NCI-H460 (cell line): ENCODE measurements around the gene MAP3K9. TPM values are rescaled to one million over a fixed set of nuclear protein-coding genes. Genes with fewer than 3 reads are reported as not detected.

Experiments
- DNase-seq: peaks from one replicate; pipeline ENCODE4 v3.0.0-alpha.2; 2016; ENCODE audit warnings: low read depth; ENCODE audit errors: extremely low read depth
- total RNA-seq: library from RNA; depleted of rRNA; stranded (reverse); fragments of >200 nt; shearing (Covaris generic); gene quantifications from 2 replicates; pipeline ENCODE4 v1.2.3, GENCODE V29; 2014

Gene MAP3K9
- total RNA-seq, 1 experiment from 2014 or later: 0.84 TPM

GRCh38 chr14:70821584-70822529 is 12.5 kb upstream of the MAP3K9 start:
- DNase-seq: no peak

GRCh38 chr14:70816525-70816924 is 7.2 kb upstream of the MAP3K9 start:
- DNase-seq: no peak

DNA sequence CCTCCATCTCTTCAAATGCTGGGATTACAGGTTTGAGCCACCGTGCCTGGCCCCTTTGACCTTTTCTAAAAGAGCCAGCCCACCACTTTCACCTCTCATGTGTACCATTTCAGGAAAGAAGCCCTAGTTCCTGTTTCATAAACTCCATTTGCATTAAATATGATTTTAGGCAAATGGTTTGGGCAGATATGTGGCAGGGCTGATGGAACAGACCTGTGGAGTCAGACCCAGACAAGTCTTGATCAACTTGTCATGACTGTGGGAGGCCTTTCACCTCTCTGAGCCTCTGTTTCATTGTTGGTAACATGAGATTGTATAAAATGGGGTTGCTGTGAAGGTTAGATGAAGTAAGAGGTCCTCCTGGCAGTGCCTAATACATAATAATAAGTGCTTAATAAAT is 5.2 kb upstream of the MAP3K9 start:
- no peak for DNase-seq

DNA sequence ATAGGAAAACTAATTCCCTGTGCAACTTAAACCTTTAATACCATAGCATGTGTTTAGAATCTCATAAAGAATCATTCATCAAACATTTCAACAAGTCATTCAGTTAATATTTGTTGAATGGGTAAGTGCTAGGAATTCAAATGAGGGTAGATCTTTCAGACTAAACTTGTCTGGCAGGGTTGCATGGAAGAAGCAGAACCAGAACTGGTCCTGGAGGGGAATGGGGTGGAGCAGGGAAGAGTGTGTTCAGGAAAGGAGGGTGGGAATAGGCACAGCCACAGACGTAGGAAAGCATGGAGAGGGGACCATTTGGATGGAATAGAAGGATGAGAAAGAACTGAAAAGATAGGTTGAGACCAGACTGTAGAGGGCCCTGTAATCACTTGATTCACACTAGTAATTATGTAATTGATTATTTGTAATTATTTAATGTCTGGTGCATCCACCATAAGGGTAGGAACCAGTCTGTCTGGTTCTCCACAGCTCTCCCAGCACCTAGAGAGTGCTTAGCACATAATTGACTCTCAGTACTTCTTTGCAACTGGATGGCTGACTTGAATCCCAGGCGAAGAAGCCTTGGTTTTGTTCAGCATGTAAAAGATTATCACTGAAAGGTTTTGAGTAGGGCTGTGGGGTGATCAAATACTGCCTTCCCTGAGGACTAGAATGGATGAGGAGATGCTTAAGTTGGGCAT is 3.0 kb upstream of the MAP3K9 start:
- no peak for DNase-seq

DNA sequence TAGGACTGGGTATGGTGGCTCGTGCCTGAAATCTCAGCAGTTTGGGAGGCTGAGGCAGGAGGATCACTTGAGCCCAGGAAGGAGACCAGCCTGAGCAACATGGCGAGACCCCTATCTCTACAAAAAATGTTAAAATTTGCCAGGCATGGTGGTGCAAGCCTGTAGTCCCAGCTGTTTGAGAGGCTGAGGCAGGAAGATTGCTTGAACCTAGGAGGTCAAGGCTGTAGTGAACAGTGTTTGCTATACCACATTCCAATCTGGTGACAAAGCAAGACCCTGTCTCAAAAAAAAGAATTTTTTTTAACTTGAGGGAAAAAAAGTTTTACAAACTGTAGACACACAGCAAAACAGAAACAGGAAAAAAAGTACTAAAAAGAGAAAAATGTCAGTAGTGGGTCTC is 2.3 kb upstream of the MAP3K9 start:
- DNase-seq: no peak

- no peak for DNase-seq
Observed at GRCh38 chr14:70811050-70811449, 1.7 kb upstream of the MAP3K9 start.

DNA sequence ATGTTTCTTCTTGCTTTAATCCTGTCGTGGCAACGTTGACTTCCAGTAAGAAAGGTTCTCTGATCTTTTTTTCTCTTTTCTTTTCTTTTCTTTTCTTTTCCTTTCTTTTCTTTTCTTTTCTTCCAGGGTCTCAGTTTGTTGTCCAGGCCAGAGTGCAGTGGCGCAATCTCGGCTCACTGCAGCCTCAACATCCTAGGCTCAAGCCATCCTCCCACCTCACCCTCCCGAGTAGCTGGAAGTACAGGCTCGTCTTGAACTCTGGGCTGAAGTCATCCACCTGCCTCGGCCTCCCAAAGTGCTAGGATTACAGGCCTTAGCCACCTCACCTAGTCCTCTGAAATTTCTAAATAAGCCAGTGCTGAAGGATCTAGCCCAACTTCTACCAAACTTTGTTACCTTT is 1.3 kb upstream of the MAP3K9 start:
- DNase-seq: no peak

GRCh38 chr14:70808416-70809224 is 693 bp downstream of the MAP3K9 start:
- no peak for DNase-seq

DNA sequence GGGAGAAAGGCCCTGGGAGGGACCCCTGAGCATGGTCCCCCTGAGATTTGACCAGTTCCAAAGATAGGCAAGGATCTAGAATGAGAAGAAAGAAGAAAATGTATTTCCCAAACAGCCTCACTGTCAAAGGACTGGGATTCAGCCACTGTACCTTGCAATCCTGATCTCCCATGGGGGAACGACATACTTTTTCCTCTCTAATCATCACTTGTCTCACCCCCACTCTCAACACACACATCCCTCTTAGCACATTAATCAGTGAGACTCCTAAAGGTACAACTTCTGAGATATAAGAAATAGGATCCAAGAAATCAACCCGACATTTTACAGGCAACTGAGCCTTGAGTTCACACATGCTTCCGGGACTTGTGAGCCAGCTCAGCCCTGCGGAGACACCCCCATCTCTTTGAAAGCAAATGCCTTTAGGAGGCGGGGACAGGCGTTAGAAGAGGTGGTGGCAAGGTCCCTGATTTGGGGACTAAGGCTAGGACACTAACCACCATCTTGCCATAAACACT is 1.4 kb downstream of the MAP3K9 start:
- no peak for DNase-seq

GRCh38 chr14:70804556-70805162 is 4.7 kb downstream of the MAP3K9 start:
- DNase-seq: no peak

DNA sequence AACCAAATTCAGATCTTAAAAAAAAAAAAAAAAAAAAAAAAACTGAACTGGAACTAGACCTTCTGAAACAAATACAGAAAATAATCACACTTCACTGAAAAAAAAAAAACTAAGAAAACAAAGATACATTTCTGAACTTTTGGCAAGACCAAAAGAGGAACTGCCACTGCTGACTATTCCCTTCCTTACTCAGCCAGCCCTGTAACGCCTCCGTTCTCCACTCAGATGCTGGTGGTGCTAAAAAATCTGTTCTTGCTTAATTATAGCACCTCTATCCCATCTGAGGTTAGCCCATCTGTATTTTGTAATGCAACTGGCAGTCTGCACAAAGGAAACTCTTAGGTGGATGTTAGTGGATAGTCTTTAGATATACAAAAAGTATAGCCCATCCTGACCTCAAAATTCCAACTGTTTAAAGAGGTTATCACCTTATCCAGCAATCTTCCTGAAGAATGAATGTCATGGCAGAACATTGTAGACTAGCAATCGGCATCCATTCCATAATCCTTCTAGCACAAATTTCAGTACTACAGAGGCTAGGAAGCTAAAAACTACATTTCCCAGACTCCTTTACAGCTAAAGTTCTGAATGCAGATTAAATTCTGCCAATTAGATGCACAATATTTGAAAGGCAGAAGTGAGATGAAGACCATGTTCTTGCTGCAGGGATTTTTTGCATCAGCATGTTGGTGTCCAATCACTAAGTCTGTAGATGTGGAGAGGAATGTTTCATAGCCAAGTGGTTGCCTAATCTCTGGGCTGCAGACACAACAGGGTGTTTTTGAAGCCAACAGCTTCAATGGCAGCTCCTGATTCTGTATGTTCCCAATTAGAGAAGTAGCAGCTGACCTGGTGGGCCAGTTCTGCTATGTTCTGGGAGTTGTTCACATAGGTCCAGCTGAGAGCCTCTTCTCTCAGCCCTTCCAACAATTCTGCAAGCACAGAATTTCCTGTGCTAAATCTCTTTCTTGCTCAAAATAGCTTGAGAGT is 5.7 kb downstream of the MAP3K9 start:
- no peak for DNase-seq

- no peak for DNase-seq
Observed at GRCh38 chr14:70802379-70802778, 6.9 kb downstream of the MAP3K9 start.

- DNase-seq: no peak
Observed at GRCh38 chr14:70801836-70802235, 7.5 kb downstream of the MAP3K9 start.

DNA sequence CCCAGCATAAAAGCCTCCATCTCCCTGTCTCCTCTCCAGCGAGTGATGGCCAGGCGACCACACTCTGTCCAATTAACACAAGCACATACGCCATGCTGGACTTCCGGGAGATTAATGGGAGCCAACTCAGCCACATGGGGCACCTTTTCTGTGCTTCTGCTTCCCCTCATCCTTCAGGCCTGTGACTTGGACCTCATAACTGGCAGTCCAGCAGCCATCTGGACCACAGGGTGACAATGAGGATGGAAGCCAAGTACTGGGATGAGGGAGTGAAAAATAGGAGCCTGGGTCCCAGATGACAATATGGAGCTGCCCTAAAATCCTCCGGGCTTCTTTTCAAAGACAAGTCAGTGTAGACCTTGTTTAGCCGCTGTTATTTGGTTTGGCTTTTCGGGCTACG is 12.8 kb downstream of the MAP3K9 start:
- DNase-seq: no peak

DNA sequence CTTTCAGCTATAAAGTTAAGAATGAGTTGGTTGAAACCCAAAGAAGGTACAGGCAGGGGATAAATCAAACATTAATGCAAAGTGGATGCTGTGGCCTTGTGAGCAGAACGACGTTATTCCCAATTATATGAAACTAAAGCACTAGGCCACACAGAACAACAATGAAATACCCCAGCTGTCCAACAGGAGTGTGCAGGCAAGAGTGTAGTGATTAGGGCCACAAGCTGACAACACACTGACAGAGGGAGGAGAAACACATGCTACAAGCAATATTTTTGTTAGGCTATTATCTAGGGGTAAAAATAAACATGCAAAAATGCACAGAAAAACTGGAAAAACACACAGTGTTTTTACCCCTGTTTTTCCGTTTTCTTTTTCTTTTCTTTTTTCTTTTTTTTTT is 15.0 kb downstream of the MAP3K9 start:
- DNase-seq: no peak

GRCh38 chr14:70793637-70794036 is 15.7 kb downstream of the MAP3K9 start:
- DNase-seq: no peak

DNA sequence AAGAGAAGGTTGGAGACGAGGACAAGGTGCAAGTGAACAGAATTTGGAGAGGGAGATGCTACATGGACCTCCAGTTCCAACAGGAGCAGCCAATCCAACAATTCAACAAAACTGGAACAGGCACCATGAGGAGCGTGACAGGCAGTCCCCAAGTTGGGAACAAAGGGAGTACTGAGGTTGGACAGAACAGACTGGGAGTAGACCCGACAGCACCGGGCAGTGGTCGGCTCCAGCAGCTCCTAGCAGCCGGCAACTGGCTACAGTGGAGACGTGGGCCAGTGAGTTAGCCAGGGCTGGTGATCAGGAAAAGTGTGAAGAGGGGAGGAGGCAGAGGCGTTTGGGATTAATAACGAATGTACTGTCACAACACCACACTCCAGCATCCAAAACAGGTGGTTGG is 16.4 kb downstream of the MAP3K9 start:
- no peak for DNase-seq

GRCh38 chr14:70791971-70792370 is 17.3 kb downstream of the MAP3K9 start:
- no peak for DNase-seq

DNA sequence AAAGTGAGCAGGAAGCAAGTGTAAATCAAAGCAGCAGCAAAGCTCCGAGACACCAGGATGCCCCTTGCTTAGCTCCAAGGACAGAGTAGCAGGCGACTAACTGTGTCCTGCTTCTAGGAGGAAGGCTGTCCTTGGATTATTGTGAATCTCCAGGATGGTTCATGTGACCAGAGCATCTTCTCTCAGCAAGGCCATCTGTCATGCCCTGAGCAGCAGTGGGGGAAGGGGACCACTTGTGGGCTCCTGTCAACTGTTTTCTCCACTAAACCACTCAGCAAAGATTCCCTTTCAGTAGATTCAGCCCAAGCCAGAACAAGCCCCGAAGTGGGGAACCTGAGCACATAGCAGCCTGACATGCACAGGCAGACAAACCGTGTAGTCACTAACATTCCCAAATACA is 19.4 kb downstream of the MAP3K9 start:
- no peak for DNase-seq
